Kidney (tissue), 14 donors: Measurements from ENCODE around the gene SUSD4. TPM values are rescaled to one million over a fixed set of nuclear protein-coding genes. Genes with fewer than 3 reads are reported as not detected.

Experiments used
- DNase-seq, 5 donors: peaks; one replicate each; pipeline ENCODE4 v3.0.0-alpha.2; 2013 to 2020
- FAIRE-seq: peaks from 2 replicates; lab custom pipeline; 2012; peaks lifted over from hg19 to GRCh38; lab: Jason Lieb, UNC
- H3K27ac ChIP-seq, 2 donors: one replicate each; pipeline ENCODE4 v1.7.0; 2013; ENCODE audit warnings: low read depth in 2 of 2, low read length in 2 of 2, inconsistent platforms in 1 of 2
- H3K27me3 ChIP-seq: one replicate; pipeline ENCODE4 v1.7.1; 2013; ENCODE audit warnings: low read length, inconsistent platforms; ENCODE audit not compliant: control insufficient read depth, insufficient read depth
- H3K36me3 ChIP-seq, 3 donors: one replicate each; pipeline versions ENCODE4 v1.7.0 to v1.7.1; 2013; ENCODE audit warnings: low read length in 3 of 3, control low read depth in 1 of 3, inconsistent platforms in 1 of 3; ENCODE audit not compliant: insufficient read depth in 3 of 3, control insufficient read depth in 2 of 3
- H3K4me1 ChIP-seq, 3 donors: one replicate each; pipeline versions ENCODE4 v1.7.0 to v1.7.1; 2013; ENCODE audit warnings: low read length in 3 of 3, inconsistent platforms in 1 of 3, low read depth in 1 of 3; ENCODE audit not compliant: control insufficient read depth in 2 of 3, insufficient read depth in 2 of 3
- H3K4me3 ChIP-seq, 3 donors: one replicate each; pipeline versions ENCODE4 v1.7.0 to v1.8.1; 2013; ENCODE audit warnings: low read length in 3 of 3, control low read depth in 1 of 3, inconsistent platforms in 1 of 3
- H3K9ac ChIP-seq, 3 donors: one replicate each; pipeline versions ENCODE4 v1.7.0 to v1.7.1; 2013; ENCODE audit warnings: low read length in 3 of 3, control low read depth in 1 of 3, inconsistent platforms in 1 of 3
- H3K9me3 ChIP-seq, 3 donors: one replicate each; pipeline versions ENCODE4 v1.7.0 to v1.7.1; 2013; ENCODE audit warnings: low read length in 3 of 3, control low read depth in 1 of 3, inconsistent platforms in 1 of 3; ENCODE audit not compliant: control insufficient read depth in 2 of 3, insufficient read depth in 1 of 3
- CTCF ChIP-seq: IDR thresholded peaks from 3 replicates; pipeline ENCODE4 v1.5.1; 2012; ENCODE audit warnings: mild to moderate bottlenecking, moderate library complexity, borderline replicate concordance; ENCODE audit not compliant: insufficient read depth; ENCODE audit errors: extremely low read depth
- intact Hi-C: fragments of 100-400 bp; cut with DNase I; formaldehyde crosslinking; loops from one replicate; pipeline ENCODE4 v1.11.1; 2022
- polyA plus RNA-seq: library from polyadenylated mRNA; stranded (reverse); fragments of 350-450 nt; fragmentation: Illumina TruSeq; extraction: RNeasy Lipid Tissue Mini Kit (QIAGEN cat#74804); gene quantifications from one replicate; pipeline ENCODE4 v1.2.3, GENCODE V29; 2014; ENCODE audit warnings: low read depth, low replicate concordance; ENCODE audit not compliant: insufficient read depth
- total RNA-seq: library from RNA; stranded (reverse); fragmentation: NEBNext Ultra II Directional; extraction: Animal tissue kit (Norgen Biotek cat#: 25700); gene quantifications from one replicate; pipeline ENCODE4 v1.2.1, GENCODE V29; 2021
- donor health status: control.
- donor health status: control.
- donor health status: control.
- donor health status: control.
- donor health status: control.
- donor health status: DM: yes; HTN: yes; CAD: no.
- donor health status: Normal renal cell carcinoma (clear cell type).

Gene SUSD4
- total and polyA plus RNA-seq, 2 donors from 2014 or later: 14.0 to 23.7 TPM

GRCh38 chr1:223316082-223316481 is 47.9 kb downstream of the SUSD4 start:
- H3K36me3 ChIP-seq: no peaks in the 10 kb centered on the region
- no peaks in the 10 kb centered on the region for H3K4me1 ChIP-seq
- H3K9me3 ChIP-seq: no peaks in the 10 kb centered on the region
- FAIRE-seq (no peak), DNase-seq (no peak)
- H3K27ac ChIP-seq: no peak overlapping the region
- no peak overlapping the region for H3K4me3 ChIP-seq
- H3K27me3 ChIP-seq: no peaks in the 10 kb centered on the region
- no peak overlapping the region for H3K9ac ChIP-seq
- no peak for TF ChIP-seq CTCF
- intact Hi-C loops: no loop called here

DNA sequence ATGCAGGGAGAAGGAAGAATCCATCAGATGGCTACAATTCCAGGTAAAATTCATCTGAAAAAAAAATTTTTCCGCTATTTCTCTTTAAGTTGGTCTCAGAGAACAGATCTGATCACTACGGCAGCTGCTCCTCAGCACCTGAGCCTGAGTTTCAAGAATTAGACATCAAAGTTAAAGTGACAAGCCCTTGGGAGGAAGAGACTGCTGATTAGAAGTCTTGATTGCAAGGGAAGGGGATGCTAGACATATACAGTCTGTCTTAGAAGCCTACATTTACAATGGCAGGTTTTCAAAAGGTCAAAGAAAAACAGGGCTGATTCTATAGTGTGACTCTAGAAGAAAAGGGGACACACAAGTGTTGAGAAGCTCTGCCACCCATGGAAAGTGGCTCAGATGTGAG is 48.3 kb downstream of the SUSD4 start:
- DNase-seq (no peak), FAIRE-seq (no peak)
- Histone ChIP-seq H3K9ac (no peak overlapping the region), H3K27me3 (no peaks in the 10 kb centered on the region), H3K27ac (no peak overlapping the region), H3K36me3 (no peaks in the 10 kb centered on the region), H3K4me3 (no peak overlapping the region), H3K4me1 (no peaks in the 10 kb centered on the region), H3K9me3 (no peaks in the 10 kb centered on the region)
- intact Hi-C loops: no loop called here
- no peak for TF ChIP-seq CTCF

DNA sequence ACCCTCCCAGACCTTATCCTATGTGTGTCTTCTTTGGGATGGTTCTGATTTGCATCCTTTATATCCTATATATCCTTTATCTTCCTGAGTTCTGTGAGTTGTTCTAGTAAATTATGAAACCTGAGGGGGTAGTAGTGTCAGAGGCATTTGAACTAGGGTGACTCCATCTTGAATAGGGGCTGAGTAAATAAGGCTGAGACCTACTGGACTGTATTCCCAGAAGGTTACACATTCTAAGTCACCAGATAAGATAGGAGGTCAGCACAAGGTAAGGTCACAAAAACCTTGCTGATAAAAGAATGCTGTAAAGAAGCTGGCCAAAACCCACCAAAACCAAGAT is 50.6 kb downstream of the SUSD4 start:
- H3K9ac ChIP-seq: no peak overlapping the region
- no peak for TF ChIP-seq CTCF
- H3K4me1 ChIP-seq: no peaks in the 10 kb centered on the region
- H3K27ac ChIP-seq: no peak overlapping the region
- intact Hi-C loops: no loop called here
- no peaks in the 10 kb centered on the region for H3K9me3 ChIP-seq
- DNase-seq (no peak), FAIRE-seq (no peak)
- H3K36me3 ChIP-seq: no peaks in the 10 kb centered on the region
- no peak overlapping the region for H3K4me3 ChIP-seq
- H3K27me3 ChIP-seq: no peaks in the 10 kb centered on the region

DNA sequence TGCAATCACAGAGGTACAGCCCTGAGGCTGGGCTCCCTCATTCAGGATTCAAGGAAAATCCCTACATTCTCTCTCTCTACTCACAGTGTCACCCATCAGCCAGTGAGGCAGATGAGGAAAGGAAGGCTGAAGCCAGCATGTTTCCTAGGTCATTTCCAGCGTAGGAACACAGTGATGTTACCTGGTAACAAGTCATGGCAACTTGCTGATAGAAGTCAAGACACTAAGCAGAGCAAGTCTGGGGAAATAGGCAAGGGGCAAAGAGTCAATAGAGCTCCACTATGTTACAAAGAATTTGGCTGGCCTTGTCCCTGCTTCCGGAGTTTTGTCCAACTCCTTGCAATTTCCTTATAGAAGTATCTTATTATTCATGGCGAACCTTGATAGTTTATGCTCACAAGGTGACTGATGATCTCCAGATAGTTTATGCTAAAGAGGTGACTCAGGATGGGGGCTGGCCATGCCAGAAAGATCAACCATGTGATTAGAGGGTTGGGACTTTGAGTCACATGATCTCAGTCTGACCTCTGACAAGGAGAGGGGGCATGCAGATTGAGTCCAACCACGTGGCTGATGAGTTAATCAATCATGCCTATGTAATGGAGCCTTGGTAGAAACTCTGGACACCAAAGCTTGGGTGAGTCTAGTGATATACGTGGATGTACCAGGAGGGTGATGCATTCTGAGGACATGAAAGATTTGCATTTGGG is 51.1 kb downstream of the SUSD4 start:
- intact Hi-C loops: no loop called here
- Histone ChIP-seq H3K9me3 (no peaks in the 10 kb centered on the region), H3K27me3 (no peaks in the 10 kb centered on the region), H3K27ac (no peak overlapping the region), H3K4me3 (no peak overlapping the region), H3K36me3 (no peaks in the 10 kb centered on the region), H3K4me1 (no peaks in the 10 kb centered on the region), H3K9ac (no peak overlapping the region)
- no peak for TF ChIP-seq CTCF
- no peak for DNase-seq
- FAIRE-seq: no peak
